Spleen (tissue), 11 donors: ENCODE data around the gene VAMP8. TPM values are rescaled to one million over a fixed set of nuclear protein-coding genes. Genes with fewer than 3 reads are reported as not detected.

Experiments used
- DNase-seq: peaks from one replicate; pipeline ENCODE4 v3.0.0-alpha.2; 2020
- H3K27ac ChIP-seq, 8 donors: fragments of 200-600 bp; sonication (generic) in 7 of 8; 1 replicate in 4 of 8; 2 replicates in 4 of 8; pipeline versions ENCODE4 v1.5.0 to v1.8.0; 2016 to 2021; ENCODE audit warnings: inconsistent platforms in 4 of 8, mild to moderate bottlenecking in 4 of 8, moderate library complexity in 1 of 8
- H3K27me3 ChIP-seq, 7 donors: fragments of 200-600 bp; sonication (generic) in 6 of 7; replicated peaks in 1 of 7; 1 replicate in 4 of 7; 2 replicates in 3 of 7; pipeline versions ENCODE4 v1.5.0 to v1.8.0; 2016 to 2021; ENCODE audit warnings: inconsistent platforms in 3 of 7, mild to moderate bottlenecking in 1 of 7
- H3K36me3 ChIP-seq, 6 donors: fragments of 200-600 bp; sonication (generic) in 5 of 6; 1 replicate in 4 of 6; 2 replicates in 2 of 6; pipeline versions ENCODE4 v1.5.0 to v1.8.0; 2016 to 2021; ENCODE audit warnings: inconsistent platforms in 2 of 6
- H3K4me1 ChIP-seq, 6 donors: fragments of 200-600 bp; sonication (generic) in 5 of 6; 1 replicate in 3 of 6; 2 replicates in 3 of 6; pipeline versions ENCODE4 v1.5.0 to v1.8.0; 2016 to 2021; ENCODE audit warnings: inconsistent platforms in 3 of 6
- H3K4me3 ChIP-seq, 8 donors: fragments of 200-600 bp; sonication (generic) in 7 of 8; 1 replicate in 4 of 8; 2 replicates in 4 of 8; pipeline versions ENCODE4 v1.5.0 to v1.8.0; 2016 to 2021; ENCODE audit warnings: inconsistent platforms in 4 of 8, mild to moderate bottlenecking in 4 of 8, moderate library complexity in 2 of 8
- H3K9me3 ChIP-seq, 8 donors: fragments of 200-600 bp; sonication (generic) in 7 of 8; 1 replicate in 4 of 8; 2 replicates in 4 of 8; pipeline versions ENCODE4 v1.5.0 to v1.8.0; 2016 to 2021; ENCODE audit warnings: inconsistent platforms in 4 of 8
- POLR2AphosphoS5 ChIP-seq, 3 donors: sonication (generic); formaldehyde crosslinking; IDR thresholded peaks; one replicate each; pipeline ENCODE4 v1.5.1; 2017; ENCODE audit warnings: antibody characterized with exemption in 3 of 3
- WGBS, 5 donors: extraction: QIAGEN DNeasy Blood & Tissue Kit in 3 of 5; methylation state at CpG; one replicate each; pipeline versions ENCODE4 v1.1.5 to v1.1.7; 2013 to 2018; 5-methylcytosine and 5-hydroxymethylcytosine counted together
- intact Hi-C: fragments of 100-400 bp; cut with DNase I; formaldehyde crosslinking; loops from one replicate; pipeline ENCODE4 v1.15.0; 2023; ENCODE audit warnings: low total_unique reads
- polyA plus RNA-seq, 3 donors: library from polyadenylated mRNA; stranded (reverse); fragments of 200-250 nt; gene quantifications; one replicate each; pipeline ENCODE4 v1.2.1, GENCODE V29; 2013
- small RNA-seq, 4 donors: library from RNA; depleted of rRNA; stranded (forward); fragments of <200 nt; gene quantifications; one replicate each; pipeline ENCODE3, GENCODE V24; 2016
- total RNA-seq, 7 donors: library from RNA; depleted of rRNA in 3 of 7; stranded (reverse); fragments of >200 nt in 3 of 7; fragmentation: NEBNext Ultra II Directional in 4 of 7; extraction: Animal tissue kit (Norgen Biotek cat#: 25700) in 4 of 7; gene quantifications; one replicate each; pipeline versions ENCODE4 v1.1.0 to v1.2.1, GENCODE V29; 2016 to 2021
- TF ChIP-seq, protein P1 (sequence below), 11 experiments: fragments of 200-600 bp in 7 of 11; fragments of 450-650 bp in 4 of 11; sonication (generic) in 4 of 11; IDR thresholded peaks in 8 of 11; conservative IDR thresholded peaks in 3 of 11; 1 replicate in 7 of 11; 2 replicates in 4 of 11; pipeline versions ENCODE4 v1.4.0 to v1.8.0; 2016 to 2021; ENCODE audit warnings: antibody characterized with exemption in 11 of 11, inconsistent platforms in 4 of 11, mild to moderate bottlenecking in 1 of 11
- donor health status: healthy with polysubstance abuse.
- donor health status: DM: no; HTN: no; CAD: no; lungs with moderate emphysema.
- donor health status: DM: no; HTN: no; CAD: no.
- donor health status: Bipolar disorder and iron deficiency.
- donor health status: healthy.
- donor health status: DM: no; HTN: no; CAD: no.
- donor health status: DM: yes; HTN: yes; CAD: no.

The VAMP8 gene
- total and polyA plus RNA-seq, 10 donors = 119 to 401 (median 152) TPM

GRCh38 chr2:85631316-85631715 lies 53.9 kb downstream of the VAMP8 start:
- TF ChIP-seq POLR2AphosphoS5 (IDR thresholded peaks at IDR 0.05) = no peak
- TF ChIP-seq, protein P1, sequence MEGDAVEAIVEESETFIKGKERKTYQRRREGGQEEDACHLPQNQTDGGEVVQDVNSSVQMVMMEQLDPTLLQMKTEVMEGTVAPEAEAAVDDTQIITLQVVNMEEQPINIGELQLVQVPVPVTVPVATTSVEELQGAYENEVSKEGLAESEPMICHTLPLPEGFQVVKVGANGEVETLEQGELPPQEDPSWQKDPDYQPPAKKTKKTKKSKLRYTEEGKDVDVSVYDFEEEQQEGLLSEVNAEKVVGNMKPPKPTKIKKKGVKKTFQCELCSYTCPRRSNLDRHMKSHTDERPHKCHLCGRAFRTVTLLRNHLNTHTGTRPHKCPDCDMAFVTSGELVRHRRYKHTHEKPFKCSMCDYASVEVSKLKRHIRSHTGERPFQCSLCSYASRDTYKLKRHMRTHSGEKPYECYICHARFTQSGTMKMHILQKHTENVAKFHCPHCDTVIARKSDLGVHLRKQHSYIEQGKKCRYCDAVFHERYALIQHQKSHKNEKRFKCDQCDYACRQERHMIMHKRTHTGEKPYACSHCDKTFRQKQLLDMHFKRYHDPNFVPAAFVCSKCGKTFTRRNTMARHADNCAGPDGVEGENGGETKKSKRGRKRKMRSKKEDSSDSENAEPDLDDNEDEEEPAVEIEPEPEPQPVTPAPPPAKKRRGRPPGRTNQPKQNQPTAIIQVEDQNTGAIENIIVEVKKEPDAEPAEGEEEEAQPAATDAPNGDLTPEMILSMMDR (IDR thresholded peaks at IDR 0.05 in 8 of 11, conservative IDR thresholded peaks at IDR 0.05 in 3 of 11) = no peak
- Histone ChIP-seq H3K27ac (no peak overlapping the region), H3K27me3 (no peaks in the 10 kb centered on the region), H3K4me1 (peaks cover 0 to 15% (median 4%) of the 10 kb centered on the region in 6 donors), H3K9me3 (no peaks in the 10 kb centered on the region), H3K4me3 (no peak overlapping the region), H3K36me3 (peaks cover 0 to 100% (median 95%) of the 10 kb centered on the region in 6 donors)
- WGBS, 5 donors = 92 to 98% (median 94%) methylated on average over 3 of the region's 3 CpGs
- intact Hi-C loops = loop anchor here (10.0 kb wide), 1 partner anchor 183 kb away; no protein-coding TSS in a partner anchor
- no peak for DNase-seq

Small RNA genes lying within 50 kb of the gene (small RNA-seq; reads per million reads assigned to genes)
- gene RN7SL126P = 0 reads per million in 4 donors

Other genes starting within 250 kb of the VAMP8 start
- 100 to 1,000 TPM; 127 to 199 (median 156) TPM for gene TGOLN2, start 249.6 kb upstream of the VAMP8 start, total RNA-seq
- 10 to 100 TPM; 14.8 to 29.6 (median 16.9) TPM for gene TGOLN2, start 249.6 kb upstream of the VAMP8 start, polyA plus RNA-seq
- gene RETSAT, start 223.1 kb upstream of the VAMP8 start, total RNA-seq = 10 to 100 TPM; 18.7 to 35.7 (median 28.3) TPM
- 10 to 100 TPM in 1 of 3 donors, 1 to 10 TPM in 2; 6.3 to 10.0 (median 6.4) TPM for gene RETSAT, start 223.1 kb upstream of the VAMP8 start, polyA plus RNA-seq
- 10 to 100 TPM; 21.0 to 38.0 (median 24.5) TPM for gene ELMOD3, start 222.8 kb upstream of the VAMP8 start, total RNA-seq
- 10 to 100 TPM; 14.4 to 28.0 (median 23.9) TPM for gene ELMOD3, start 222.8 kb upstream of the VAMP8 start, polyA plus RNA-seq
- gene CAPG, start 167.2 kb upstream of the VAMP8 start, total RNA-seq = 10 to 100 TPM; 31.1 to 62.6 (median 47.1) TPM
- gene CAPG, start 167.2 kb upstream of the VAMP8 start, polyA plus RNA-seq = 100 to 1,000 TPM in 2 of 3 donors, 10 to 100 TPM in 1; 74.6 to 196 (median 115) TPM
- under 1 TPM in 1 of 7 donors, not detected in 6; 0.94 TPM for gene SH2D6, start 158.9 kb upstream of the VAMP8 start, total RNA-seq
- gene SH2D6, start 158.9 kb upstream of the VAMP8 start, polyA plus RNA-seq = under 1 TPM in 1 of 3 donors, not detected in 2; 0.20 TPM
- 100 to 1,000 TPM; 125 to 195 (median 145) TPM for gene MAT2A, start 38.4 kb upstream of the VAMP8 start, total RNA-seq
- gene MAT2A, start 38.4 kb upstream of the VAMP8 start, polyA plus RNA-seq = 10 to 100 TPM; 41.3 to 89.0 (median 71.4) TPM
- 10 to 100 TPM; 25.6 to 42.1 (median 31.9) TPM for gene GGCX, start 16.1 kb upstream of the VAMP8 start, total RNA-seq
- gene GGCX, start 16.1 kb upstream of the VAMP8 start, polyA plus RNA-seq = 10 to 100 TPM; 11.0 to 15.7 (median 15.0) TPM
- 10 to 100 TPM; 58.5 to 89.1 (median 64.0) TPM for gene VAMP5, start 6.8 kb downstream of the VAMP8 start, total RNA-seq
- gene VAMP5, start 6.8 kb downstream of the VAMP8 start, polyA plus RNA-seq = 100 to 1,000 TPM in 2 of 3 donors, 10 to 100 TPM in 1; 71.0 to 129 (median 120) TPM
- 100 to 1,000 TPM in 3 of 7 donors, 10 to 100 TPM in 4; 72.9 to 154 (median 82.1) TPM for gene RNF181, start 18.2 kb downstream of the VAMP8 start, total RNA-seq
- 100 to 1,000 TPM; 139 to 184 (median 148) TPM for gene RNF181, start 18.2 kb downstream of the VAMP8 start, polyA plus RNA-seq
- 10 to 100 TPM in 6 of 7 donors, 1 to 10 TPM in 1; 9.4 to 17.4 (median 11.2) TPM for gene TMEM150A, start 25.1 kb downstream of the VAMP8 start, total RNA-seq
- 10 to 100 TPM; 14.6 to 18.8 (median 14.8) TPM for gene TMEM150A, start 25.1 kb downstream of the VAMP8 start, polyA plus RNA-seq
- 10 to 100 TPM; 22.2 to 45.2 (median 33.2) TPM for gene C2orf68, start 34.5 kb downstream of the VAMP8 start, total RNA-seq
- 10 to 100 TPM; 16.0 to 25.3 (median 18.9) TPM for gene C2orf68, start 34.5 kb downstream of the VAMP8 start, polyA plus RNA-seq
- gene USP39, start 38.6 kb downstream of the VAMP8 start, total RNA-seq = 10 to 100 TPM; 39.9 to 58.6 (median 50.5) TPM
- gene USP39, start 38.6 kb downstream of the VAMP8 start, polyA plus RNA-seq = 10 to 100 TPM; 27.7 to 40.2 (median 32.5) TPM
- 1 to 10 TPM in 1 of 7 donors, not detected in 6; 1.9 TPM for gene SFTPB, start 90.6 kb downstream of the VAMP8 start, total RNA-seq
- 1 to 10 TPM in 2 of 3 donors, under 1 TPM in 1; 0.59 to 4.0 (median 2.1) TPM for gene SFTPB, start 90.6 kb downstream of the VAMP8 start, polyA plus RNA-seq
- 10 to 100 TPM; 17.4 to 87.8 (median 42.6) TPM for gene GNLY, start 116.8 kb downstream of the VAMP8 start, total RNA-seq
- gene GNLY, start 116.8 kb downstream of the VAMP8 start, polyA plus RNA-seq = 10 to 100 TPM; 13.1 to 38.9 (median 31.5) TPM
- gene ATOH8, start 176.4 kb downstream of the VAMP8 start, total RNA-seq = 10 to 100 TPM in 6 of 7 donors, 1 to 10 TPM in 1; 6.4 to 53.0 (median 18.6) TPM
- gene ATOH8, start 176.4 kb downstream of the VAMP8 start, polyA plus RNA-seq = 10 to 100 TPM in 1 of 3 donors, 1 to 10 TPM in 2; 7.2 to 17.6 (median 9.4) TPM